ENCODE results near the gene IPP.

IPP gene

DNA sequence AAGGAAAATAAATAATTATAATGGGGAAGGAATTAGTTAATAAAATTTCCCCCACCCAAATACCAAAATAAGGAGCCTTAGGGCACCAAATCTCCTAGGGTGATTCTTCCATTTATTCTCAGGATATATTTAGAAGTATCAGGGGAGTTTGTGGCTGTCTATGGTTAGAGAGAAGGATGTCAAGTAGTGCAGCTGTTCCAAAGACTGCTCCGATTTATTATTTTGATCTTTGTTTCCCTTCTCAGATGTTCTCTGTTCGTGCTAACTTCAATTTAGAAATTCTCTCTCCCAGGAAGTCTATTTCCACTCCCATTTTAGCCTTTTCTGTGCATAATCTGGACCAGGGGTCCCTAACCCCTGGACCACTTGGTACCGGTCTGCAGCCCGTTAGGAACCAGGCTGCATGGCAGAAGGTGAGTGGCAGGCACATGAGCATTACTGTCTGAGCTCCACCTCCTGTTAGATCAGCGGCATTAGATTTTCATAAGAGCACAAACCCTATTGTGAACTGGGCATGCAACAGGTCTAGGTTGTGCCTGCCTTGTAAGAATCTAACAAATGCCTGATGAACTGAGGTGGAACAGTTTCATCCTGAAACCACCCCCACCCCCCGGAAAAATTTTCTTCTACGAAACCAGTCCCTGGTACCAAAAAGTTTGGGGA lies 43.6 kb upstream of the IPP start:
- H3K4me2 ChIP-seq (ENCODE audit: low read length), result peak overlapping the region; percentile 71
- H3K79me2 ChIP-seq (ENCODE audit: control insufficient read depth, low read length), result no peaks in the 10 kb centered on the region
- peak overlapping the region; percentile 61 for H3K27ac ChIP-seq (ENCODE audit: low read depth, low read length)
- H3F3A ChIP-seq (ENCODE audit: control insufficient read depth, insufficient read depth), result peaks cover 16% of the 10 kb centered on the region
- H3K9me3 ChIP-seq (ENCODE audit: control insufficient read depth, insufficient read depth, low read length), result no peaks in the 10 kb centered on the region
- TF ChIP-seq EZH2phosphoT487 (IDR thresholded peaks at IDR 0.05; ENCODE audit: borderline replicate concordance, low read length), result no peak
- TF ChIP-seq, protein P1, sequence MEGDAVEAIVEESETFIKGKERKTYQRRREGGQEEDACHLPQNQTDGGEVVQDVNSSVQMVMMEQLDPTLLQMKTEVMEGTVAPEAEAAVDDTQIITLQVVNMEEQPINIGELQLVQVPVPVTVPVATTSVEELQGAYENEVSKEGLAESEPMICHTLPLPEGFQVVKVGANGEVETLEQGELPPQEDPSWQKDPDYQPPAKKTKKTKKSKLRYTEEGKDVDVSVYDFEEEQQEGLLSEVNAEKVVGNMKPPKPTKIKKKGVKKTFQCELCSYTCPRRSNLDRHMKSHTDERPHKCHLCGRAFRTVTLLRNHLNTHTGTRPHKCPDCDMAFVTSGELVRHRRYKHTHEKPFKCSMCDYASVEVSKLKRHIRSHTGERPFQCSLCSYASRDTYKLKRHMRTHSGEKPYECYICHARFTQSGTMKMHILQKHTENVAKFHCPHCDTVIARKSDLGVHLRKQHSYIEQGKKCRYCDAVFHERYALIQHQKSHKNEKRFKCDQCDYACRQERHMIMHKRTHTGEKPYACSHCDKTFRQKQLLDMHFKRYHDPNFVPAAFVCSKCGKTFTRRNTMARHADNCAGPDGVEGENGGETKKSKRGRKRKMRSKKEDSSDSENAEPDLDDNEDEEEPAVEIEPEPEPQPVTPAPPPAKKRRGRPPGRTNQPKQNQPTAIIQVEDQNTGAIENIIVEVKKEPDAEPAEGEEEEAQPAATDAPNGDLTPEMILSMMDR (IDR thresholded peaks at IDR 0.05; ENCODE audit: low read depth, low read length, poor library complexity, severe bottlenecking), result peak; percentile 45
- H3K4me1 ChIP-seq (ENCODE audit: control insufficient read depth, low read length), result peaks cover 51% of the 10 kb centered on the region
- H3K4me3 ChIP-seq (ENCODE audit: low read length), result peak overlapping the region; percentile 66
- H3K9me2 ChIP-seq (replicated peaks; ENCODE audit: control insufficient read depth, low read length), result no peaks in the 10 kb centered on the region
- H3K36me3 ChIP-seq (ENCODE audit: control insufficient read depth, low read length), result no peaks in the 10 kb centered on the region
- H3K27me3 ChIP-seq (ENCODE audit: control insufficient read depth, low read length), result no peaks in the 10 kb centered on the region
- H4K20me1 ChIP-seq (ENCODE audit: control insufficient read depth, insufficient read depth, low read depth, low read length), result no peaks in the 10 kb centered on the region

DNA sequence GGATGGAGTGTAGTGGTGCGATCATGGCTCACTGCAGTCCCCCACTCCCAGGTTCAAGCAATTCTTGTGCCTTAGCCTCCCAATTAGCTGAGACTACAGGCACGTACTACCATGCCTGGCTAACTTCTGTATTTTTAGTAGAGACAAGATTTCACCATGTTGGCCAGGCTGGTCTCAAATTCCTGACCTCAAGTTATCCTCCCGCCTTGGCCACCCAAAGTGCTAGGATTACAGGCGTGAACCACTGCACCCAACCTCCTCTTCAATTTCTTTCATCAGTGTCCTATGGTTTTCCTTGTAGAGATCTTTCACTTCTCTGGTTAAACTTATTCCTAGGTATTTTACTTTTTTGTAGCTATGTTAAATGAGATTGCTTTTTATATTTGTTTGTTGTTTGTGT lies 42.3 kb upstream of the IPP start:
- no peaks in the 10 kb centered on the region for H3K27me3 ChIP-seq (ENCODE audit: control insufficient read depth, low read length)
- no peaks in the 10 kb centered on the region for H3K36me3 ChIP-seq (ENCODE audit: control insufficient read depth, low read length)
- TF ChIP-seq EZH2phosphoT487 (IDR thresholded peaks at IDR 0.05; ENCODE audit: borderline replicate concordance, low read length), result no peak
- TF ChIP-seq, protein P1 (IDR thresholded peaks at IDR 0.05; ENCODE audit: low read depth, low read length, poor library complexity, severe bottlenecking), result no peak

DNA sequence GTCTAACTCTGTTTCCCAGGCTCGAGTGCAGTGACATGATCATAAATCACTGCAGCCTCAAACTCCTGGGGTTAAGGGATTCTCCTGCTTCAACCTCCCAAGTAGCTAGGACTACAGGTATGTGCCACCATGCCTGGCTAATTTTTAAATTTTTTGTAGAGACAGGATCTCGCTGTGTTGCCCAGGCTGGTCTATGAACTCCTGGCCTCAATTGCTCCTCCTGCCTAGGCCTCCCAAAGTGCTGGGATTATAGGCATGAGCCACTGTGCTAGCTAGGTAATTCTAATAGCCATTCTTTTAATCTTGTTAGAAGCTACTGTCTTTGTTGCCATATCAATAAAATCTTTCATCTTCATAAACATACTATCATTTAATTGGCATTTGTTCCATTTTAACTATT lies 39.1 kb upstream of the IPP start:
- H3K9me3 ChIP-seq (ENCODE audit: control insufficient read depth, insufficient read depth, low read length), result no peaks in the 10 kb centered on the region

More for the DNA sequence above, 42.3 kb upstream of the IPP start:
- Histone ChIP-seq H4K20me1 (ENCODE audit: control insufficient read depth, insufficient read depth, low read depth, low read length) (no peaks in the 10 kb centered on the region), H3K4me1 (ENCODE audit: control insufficient read depth, low read length) (peaks cover 58% of the 10 kb centered on the region), H3K9me2 (replicated peaks; ENCODE audit: control insufficient read depth, low read length) (no peaks in the 10 kb centered on the region), H3F3A (ENCODE audit: control insufficient read depth, insufficient read depth) (peaks cover 17% of the 10 kb centered on the region), H3K27ac (ENCODE audit: low read depth, low read length) (peak overlapping the region; percentile 61), H3K4me3 (ENCODE audit: low read length) (peak overlapping the region; percentile 66), H3K9me3 (ENCODE audit: control insufficient read depth, insufficient read depth, low read length) (no peaks in the 10 kb centered on the region), H3K4me2 (ENCODE audit: low read length) (peak overlapping the region; percentile 71), H3K79me2 (ENCODE audit: control insufficient read depth, low read length) (no peaks in the 10 kb centered on the region)

More for the DNA sequence above, 39.1 kb upstream of the IPP start:
- Histone ChIP-seq H4K20me1 (ENCODE audit: control insufficient read depth, insufficient read depth, low read depth, low read length) (no peaks in the 10 kb centered on the region), H3K79me2 (ENCODE audit: control insufficient read depth, low read length) (no peaks in the 10 kb centered on the region), H3K36me3 (ENCODE audit: control insufficient read depth, low read length) (no peaks in the 10 kb centered on the region), H3K4me2 (ENCODE audit: low read length) (no peak overlapping the region), H3K9me2 (replicated peaks; ENCODE audit: control insufficient read depth, low read length) (no peaks in the 10 kb centered on the region), H3K27ac (ENCODE audit: low read depth, low read length) (no peak overlapping the region), H3K27me3 (ENCODE audit: control insufficient read depth, low read length) (no peaks in the 10 kb centered on the region), H3K4me1 (ENCODE audit: control insufficient read depth, low read length) (peaks cover 74% of the 10 kb centered on the region), H3F3A (ENCODE audit: control insufficient read depth, insufficient read depth) (peaks cover 17% of the 10 kb centered on the region), H3K4me3 (ENCODE audit: low read length) (no peak overlapping the region)
- no peak for TF ChIP-seq EZH2phosphoT487 (IDR thresholded peaks at IDR 0.05; ENCODE audit: borderline replicate concordance, low read length)
- TF ChIP-seq, protein P1 (IDR thresholded peaks at IDR 0.05; ENCODE audit: low read depth, low read length, poor library complexity, severe bottlenecking), result no peak

Measured in DOHH2 (cell line).